ENCODE data around the gene ERCC6L2. TPM values are rescaled to one million over a fixed set of nuclear protein-coding genes. Genes with fewer than 3 reads are reported as not detected.

The ERCC6L2 gene
- total RNA-seq, 1 experiment from 2014 or later = 39.2 TPM

- Histone ChIP-seq H3K36me3 (ENCODE audit: control insufficient read depth in 1 of 2, insufficient read depth in 2 of 2, low read length in 2 of 2) (peaks cover 7 to 21% of the 10 kb centered on the region in 2 experiments), H3K9ac (ENCODE audit: low read length) (no peak overlapping the region), H2AFZ (ENCODE audit: low read depth, low read length, poor library complexity, severe bottlenecking) (no peak overlapping the region), H3K4me1 (ENCODE audit: control insufficient read depth in 1 of 2, insufficient read depth in 2 of 2, low read length in 2 of 2) (no peaks in the 10 kb centered on the region), H3K27ac (ENCODE audit: low read depth, low read length) (no peak overlapping the region), H3K4me3 (replicated peaks in 1 of 2; ENCODE audit: low read depth in 1 of 2, low read length in 2 of 2) (no peak overlapping the region), H4K20me1 (ENCODE audit: insufficient read depth) (no peaks in the 10 kb centered on the region), H3K27me3 (ENCODE audit: insufficient read depth, low read length) (no peaks in the 10 kb centered on the region), H3K9me2 (ENCODE audit: insufficient read depth) (no peaks in the 10 kb centered on the region), H3K4me2 (ENCODE audit: low read length) (no peak overlapping the region), H3K79me2 (ENCODE audit: insufficient read depth, low read length) (no peaks in the 10 kb centered on the region), H3K9me3 (ENCODE audit: control insufficient read depth in 1 of 2, insufficient read depth in 1 of 2, low read depth in 1 of 2, low read length in 2 of 2) (no peaks in the 10 kb centered on the region)
- CTCF ChIA-PET = no interaction called here
- ATAC-seq (no peak), DNase-seq (ENCODE audit: low read depth, low spot score) (no peak)
- BruUV-seq (replicated peaks) = no TSS peak
- POLR2A ChIA-PET = no interaction called here
- TF ChIP-seq JUND (IDR thresholded peaks at IDR 0.05) (no peak), YY1 (IDR thresholded peaks at IDR 0.05; ENCODE audit: extremely low read depth, insufficient replicate concordance, low read depth, low read length) (no peak), EZH2 (IDR thresholded peaks at IDR 0.05) (no peak), SP1 (IDR thresholded peaks at IDR 0.05; ENCODE audit: low read depth) (no peak), ELF1 (IDR thresholded peaks at IDR 0.05; ENCODE audit: borderline replicate concordance, low read depth) (no peak), TCF7L2 (IDR thresholded peaks at IDR 0.05; ENCODE audit: borderline replicate concordance, extremely low read depth, insufficient read depth, insufficient read length) (no peak), MAX (IDR thresholded peaks at IDR 0.05) (no peak), POLR2AphosphoS5 (IDR thresholded peaks at IDR 0.05; ENCODE audit: low read depth, low read length) (no peak), CBX3 (IDR thresholded peaks at IDR 0.05; ENCODE audit: low read depth) (no peak), ZNF274 (IDR thresholded peaks at IDR 0.05; ENCODE audit: low read depth, low read length) (no peak), POLR2A (IDR thresholded peaks at IDR 0.05; ENCODE audit: borderline replicate concordance, extremely low read depth, insufficient read depth, insufficient read length) (no peak), CEBPB (IDR thresholded peaks at IDR 0.05; ENCODE audit: low read depth) (no peak), ZBTB33 (IDR thresholded peaks at IDR 0.05; ENCODE audit: extremely low read depth, insufficient replicate concordance, low read length) (no peak), EZH2phosphoT487 (IDR thresholded peaks at IDR 0.05; ENCODE audit: borderline replicate concordance) (no peak), FOSL1 (IDR thresholded peaks at IDR 0.05; ENCODE audit: low read depth) (no peak), SRF (IDR thresholded peaks at IDR 0.05; ENCODE audit: low read depth) (no peak), CTCF (IDR thresholded peaks at IDR 0.05 in 2 of 3, conservative IDR thresholded peaks at IDR 0.05 in 1 of 3; ENCODE audit: borderline replicate concordance in 1 of 3, insufficient read depth in 1 of 3, low read depth in 2 of 3, low read length in 2 of 3) (no peak), ZFX (IDR thresholded peaks at IDR 0.05) (no peak), SIN3A (IDR thresholded peaks at IDR 0.05; ENCODE audit: low read depth) (no peak)
- intact Hi-C loops (cut with micrococcal nuclease) = no loop called here
- RAD21 ChIA-PET (ENCODE audit: low non-redundant PET in 1 of 2, low total read pairs in 2 of 2, uncharacterized antibody in 2 of 2, unreplicated experiment in 2 of 2) = no interaction called here
Observed at GRCh38 chr9:95920017-95920416, 44.5 kb downstream of the ERCC6L2 start.
